Camera-type eye (tissue), 1 donor: ENCODE results near the gene ADRB1. TPM values are rescaled to one million over a fixed set of nuclear protein-coding genes. Genes with fewer than 3 reads are reported as not detected.

Experiments used
- total RNA-seq: library from RNA; depleted of rRNA; stranded (reverse); fragments of >200 nt; gene quantifications from one replicate; pipeline ENCODE4 v1.2.3, GENCODE V29; 2014

ADRB1 gene
- total RNA-seq = 1.6 TPM

DNA sequence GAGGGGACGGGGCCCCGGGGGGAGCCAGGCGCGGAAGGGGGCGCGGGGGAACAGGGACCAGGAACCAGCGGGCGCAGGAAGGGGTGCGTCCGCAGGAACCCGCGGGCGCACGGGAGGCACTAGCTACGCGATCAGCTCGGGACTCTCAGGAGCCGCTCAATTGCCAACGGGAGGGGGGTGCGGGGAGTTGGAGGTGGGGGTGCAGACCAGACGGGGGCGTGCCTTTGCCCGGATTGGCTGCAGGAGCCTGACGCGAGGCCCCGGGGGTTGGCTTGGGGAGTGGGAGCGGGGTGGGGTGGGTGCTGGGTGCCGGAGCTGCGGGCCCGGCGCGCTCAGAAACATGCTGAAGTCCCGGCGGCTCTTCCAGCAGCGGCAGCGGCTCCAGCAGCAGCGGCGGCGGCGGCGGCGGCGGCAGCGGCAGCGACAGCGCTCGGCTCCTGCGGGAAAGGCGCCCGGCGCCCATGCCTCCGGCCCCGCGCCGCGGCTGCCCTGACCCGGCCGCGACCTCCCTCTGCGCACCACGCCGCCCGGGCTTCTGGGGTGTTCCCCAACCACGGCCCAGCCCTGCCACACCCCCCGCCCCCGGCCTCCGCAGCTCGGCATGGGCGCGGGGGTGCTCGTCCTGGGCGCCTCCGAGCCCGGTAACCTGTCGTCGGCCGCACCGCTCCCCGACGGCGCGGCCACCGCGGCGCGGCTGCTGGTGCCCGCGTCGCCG is at the start of gene ADRB1:
TSS of gene ADRB1 (plus strand) at position 335 of the 715 bp plus-strand sequence. CDS start at position 602, 267 bp downstream.

Other genes starting within 250 kb of the ADRB1 start
- 17.3 TPM for gene DCLRE1A, start 189.8 kb upstream of the ADRB1 start, total RNA-seq
- gene NHLRC2, start 189.2 kb upstream of the ADRB1 start, total RNA-seq = 90.7 TPM
- gene CCDC186, start 130.3 kb downstream of the ADRB1 start, total RNA-seq = 66.1 TPM
- gene TDRD1, start 135.5 kb downstream of the ADRB1 start, total RNA-seq = 0.38 TPM
- 3.0 TPM for gene VWA2, start 195.4 kb downstream of the ADRB1 start, total RNA-seq